Left lobe of liver (tissue), 2 donors: ENCODE measurements around the gene MCF2L. TPM values are rescaled to one million over a fixed set of nuclear protein-coding genes. Genes with fewer than 3 reads are reported as not detected.
A peak's percentile ranks its signal among the peaks of the same experiment; 100 is the strongest.

Source experiments
- ATAC-seq: fragments of 200-7000 bp; cut with Tn5 transposase; one replicate; pipeline ENCODE4 v1.9.1; 2020; ENCODE audit warnings: mild to moderate bottlenecking, moderate library complexity
- DNase-seq: peaks from one replicate; pipeline ENCODE4 v3.0.0-alpha.2; 2020; ENCODE audit warnings: low spot score
- total RNA-seq: library from RNA; stranded (reverse); gene quantifications from one replicate; pipeline ENCODE4 v1.2.1, GENCODE V29; 2021
- donor health status: DM: no; HTN: no; CAD: no; lungs with moderate emphysema.
- donor health status: DM: no; HTN: yes; CAD: no.

Gene MCF2L
- total RNA-seq, 1 donor from 2014 or later: 14.9 TPM

DNA sequence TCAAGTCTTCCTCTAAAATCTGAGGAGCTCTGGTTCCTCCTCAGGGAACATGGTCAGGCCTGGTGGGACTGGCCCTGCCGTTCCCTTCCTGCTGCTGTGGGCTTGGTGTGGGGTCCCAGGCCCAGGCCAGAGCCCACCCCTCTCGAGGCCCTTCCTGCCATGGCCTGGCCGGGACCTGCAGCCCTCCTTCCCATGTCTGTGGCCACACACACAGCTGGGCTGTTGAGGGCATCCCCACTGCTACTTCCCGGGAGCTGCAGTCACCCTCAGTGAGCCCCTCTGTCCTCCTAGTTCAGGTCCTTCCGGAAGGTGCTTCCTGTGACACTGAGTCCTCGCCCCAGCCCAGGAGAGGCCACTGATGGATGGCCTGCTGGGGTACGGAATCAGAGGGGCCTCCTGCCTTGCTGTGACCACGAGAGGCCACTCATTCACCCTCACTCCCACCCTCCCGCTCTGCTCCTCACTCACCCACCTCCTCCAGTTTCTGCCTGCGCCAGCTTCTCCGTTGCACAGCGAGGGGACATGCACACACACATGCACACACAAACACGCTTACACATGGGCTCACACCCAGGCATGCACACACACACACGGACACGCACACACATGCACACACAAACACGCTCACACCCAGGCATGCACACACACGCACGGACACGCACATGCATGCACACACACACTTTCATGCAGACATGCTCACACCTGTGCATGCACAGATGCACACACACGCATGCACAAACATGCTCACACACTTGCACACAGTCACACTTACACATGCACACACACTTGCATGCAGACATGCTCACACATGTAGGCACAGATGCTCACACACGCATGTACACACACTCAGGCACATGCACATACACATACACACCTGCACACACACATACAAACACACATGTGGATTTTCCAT, 7.3 kb upstream of the MCF2L start:
- DNase-seq (no peak), ATAC-seq (no peak)

- DNase-seq (no peak), ATAC-seq (no peak)
These were observed 6.6 kb upstream of the MCF2L start for GRCh38 chr13:112962396-112962795.

DNA sequence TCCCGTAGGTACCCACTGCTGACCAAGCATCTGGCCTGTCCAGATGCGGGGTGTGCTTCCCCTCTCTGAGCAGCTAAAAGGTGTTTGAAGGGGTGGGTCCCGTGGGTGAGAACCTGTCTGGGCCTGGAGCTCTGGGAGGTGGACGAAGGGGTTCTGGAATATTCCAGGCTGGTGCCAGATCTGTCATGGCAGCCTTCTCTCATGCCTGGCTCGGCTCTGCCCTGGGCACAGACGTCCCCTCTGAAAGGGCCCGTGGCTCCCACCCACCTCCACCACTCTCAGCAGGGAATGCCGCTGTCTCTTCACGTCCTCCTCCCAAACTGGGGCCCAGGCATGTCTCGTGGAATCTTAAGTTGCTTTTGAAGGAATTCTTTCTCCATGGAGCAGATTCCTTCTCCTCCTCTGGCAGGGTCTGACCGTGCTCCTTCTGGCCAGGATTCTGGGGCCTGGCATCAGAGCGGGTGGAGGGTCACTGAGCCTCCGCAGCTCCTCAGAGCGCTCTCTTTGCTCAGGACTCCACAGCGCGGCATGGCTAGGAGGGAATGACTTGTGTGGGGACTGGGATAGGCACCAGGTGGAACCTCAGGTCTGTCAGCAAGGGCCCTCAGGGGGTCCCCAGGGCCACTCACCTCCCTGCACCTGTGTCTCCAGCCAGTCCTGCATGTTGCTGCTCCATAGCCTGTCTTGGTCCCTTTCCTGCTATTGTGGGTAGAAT, 5.9 kb upstream of the MCF2L start:
- DNase-seq: no peak
- no peak for ATAC-seq

DNA sequence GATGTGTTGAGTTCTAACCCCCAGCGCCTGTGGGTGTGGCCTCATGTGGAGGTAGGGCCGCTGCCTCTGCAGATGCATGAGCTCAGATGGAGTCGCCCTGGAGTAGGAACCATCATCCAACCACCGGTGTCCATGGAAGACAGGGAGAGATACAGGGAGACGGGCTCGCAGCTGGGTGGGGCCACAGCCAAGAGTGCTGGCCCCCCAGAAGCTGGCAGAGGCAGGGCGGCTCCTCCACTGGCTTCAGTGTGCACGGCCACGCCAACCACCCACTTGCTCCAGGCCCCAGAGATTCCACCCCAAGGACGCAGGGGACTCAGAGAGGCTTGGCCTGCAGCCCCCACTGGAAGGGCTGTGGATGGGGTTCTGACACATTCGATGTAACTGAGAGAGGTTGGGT, 5.4 kb upstream of the MCF2L start:
- no peak for DNase-seq
- ATAC-seq: no peak

GRCh38 chr13:112964971-112965492, 4.0 kb upstream of the MCF2L start:
- DNase-seq (no peak), ATAC-seq (no peak)

DNA sequence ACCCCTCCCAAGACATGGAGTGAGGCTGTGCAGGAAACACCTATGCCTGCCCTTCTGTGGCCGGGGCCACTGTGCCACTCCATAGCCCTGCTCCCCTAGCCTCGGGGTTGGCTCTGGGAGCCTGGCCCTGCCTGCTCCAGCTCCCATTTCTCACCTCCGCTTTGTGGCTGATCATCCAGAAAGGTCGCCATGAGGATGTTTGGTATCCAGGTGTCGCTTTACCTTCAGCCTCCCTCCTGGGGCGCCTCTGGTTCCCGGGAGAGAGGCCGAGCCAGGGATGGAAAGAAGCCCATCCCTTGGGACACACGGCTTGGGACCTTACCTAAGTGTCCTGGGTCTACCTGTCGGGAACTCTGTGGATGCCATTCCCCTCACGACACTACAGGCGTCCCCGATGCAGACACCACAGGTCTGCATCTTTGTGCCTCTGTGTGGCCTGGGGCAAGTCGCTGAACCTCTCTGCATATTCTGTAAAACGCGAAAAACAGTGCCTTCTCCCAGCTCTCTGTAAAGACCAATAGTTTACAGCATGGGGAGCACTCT, 3.4 kb upstream of the MCF2L start:
- no peak for DNase-seq
- ATAC-seq: no peak

- ATAC-seq (no peak), DNase-seq (no peak)
These were observed 2.2 kb upstream of the MCF2L start for GRCh38 chr13:112966776-112967175.

DNA sequence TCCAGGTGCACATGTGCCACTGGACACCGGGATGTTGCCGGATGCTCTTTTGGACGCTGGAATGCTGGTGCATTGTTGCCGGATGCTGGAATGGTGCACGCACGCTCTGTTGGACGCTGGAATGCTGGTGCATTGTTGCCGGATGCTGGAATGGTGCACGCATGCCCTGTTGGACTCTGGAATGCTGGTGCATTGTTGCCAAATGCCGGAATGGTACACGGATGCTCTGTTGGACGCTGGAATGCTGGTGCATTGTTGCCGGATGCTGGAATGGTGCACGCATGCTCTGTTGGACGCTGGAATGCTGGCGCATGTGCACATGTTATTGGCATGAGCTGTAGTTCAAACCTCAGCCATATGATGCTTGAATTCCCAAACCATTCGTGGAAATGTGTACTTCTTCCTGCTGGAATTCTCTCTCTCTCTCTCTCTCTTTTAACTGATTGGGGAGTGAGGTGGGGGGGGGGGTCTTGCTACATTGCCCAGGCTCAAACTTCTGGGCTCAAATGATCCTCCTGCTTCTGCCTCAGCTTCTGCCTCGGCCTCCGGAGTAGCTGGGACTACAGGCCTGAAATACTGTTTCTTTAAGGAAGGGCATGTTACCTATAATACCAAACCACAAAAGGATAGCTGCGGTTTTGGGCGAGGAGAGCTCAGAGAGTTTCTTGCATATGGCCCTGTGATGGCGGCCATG, 1.2 kb upstream of the MCF2L start:
- no peak for DNase-seq
- no peak for ATAC-seq

- ATAC-seq (peak; percentile 82), DNase-seq (peak; percentile 73)
These were observed 569 bp upstream of the MCF2L start for GRCh38 chr13:112968380-112968909.

DNA sequence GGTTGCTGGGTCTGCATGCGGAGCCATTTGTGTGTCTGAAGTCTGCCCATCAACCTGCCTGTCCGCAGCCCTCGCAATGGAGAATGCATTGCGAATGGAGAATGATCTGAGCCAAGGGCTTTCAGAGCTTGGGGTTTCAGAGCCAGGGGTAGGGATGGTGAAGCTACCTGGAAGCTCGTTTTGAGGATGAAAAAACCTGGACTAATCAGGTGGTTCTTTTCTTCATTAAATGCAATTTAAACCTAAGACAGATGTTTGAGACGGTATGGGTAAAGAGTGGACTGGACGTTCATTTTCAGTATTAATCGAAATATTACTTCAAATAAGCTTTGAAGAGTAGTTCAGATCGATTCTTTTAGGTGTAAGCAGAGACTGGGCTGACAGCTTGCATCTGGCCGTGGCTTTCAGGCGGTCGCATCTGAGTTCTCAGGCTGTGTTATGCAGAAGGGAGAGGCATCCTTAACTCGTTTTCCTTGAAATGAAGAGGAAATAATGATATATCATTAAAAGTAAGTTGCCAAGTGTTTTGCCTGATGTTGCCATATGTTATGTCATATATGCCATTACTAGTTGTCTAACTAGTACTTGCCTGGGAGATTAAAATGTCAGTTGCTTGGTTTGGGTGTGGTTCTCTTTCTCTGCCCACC, 801 bp downstream of the MCF2L start:
- ATAC-seq (peak; percentile 10), DNase-seq (no peak)

DNA sequence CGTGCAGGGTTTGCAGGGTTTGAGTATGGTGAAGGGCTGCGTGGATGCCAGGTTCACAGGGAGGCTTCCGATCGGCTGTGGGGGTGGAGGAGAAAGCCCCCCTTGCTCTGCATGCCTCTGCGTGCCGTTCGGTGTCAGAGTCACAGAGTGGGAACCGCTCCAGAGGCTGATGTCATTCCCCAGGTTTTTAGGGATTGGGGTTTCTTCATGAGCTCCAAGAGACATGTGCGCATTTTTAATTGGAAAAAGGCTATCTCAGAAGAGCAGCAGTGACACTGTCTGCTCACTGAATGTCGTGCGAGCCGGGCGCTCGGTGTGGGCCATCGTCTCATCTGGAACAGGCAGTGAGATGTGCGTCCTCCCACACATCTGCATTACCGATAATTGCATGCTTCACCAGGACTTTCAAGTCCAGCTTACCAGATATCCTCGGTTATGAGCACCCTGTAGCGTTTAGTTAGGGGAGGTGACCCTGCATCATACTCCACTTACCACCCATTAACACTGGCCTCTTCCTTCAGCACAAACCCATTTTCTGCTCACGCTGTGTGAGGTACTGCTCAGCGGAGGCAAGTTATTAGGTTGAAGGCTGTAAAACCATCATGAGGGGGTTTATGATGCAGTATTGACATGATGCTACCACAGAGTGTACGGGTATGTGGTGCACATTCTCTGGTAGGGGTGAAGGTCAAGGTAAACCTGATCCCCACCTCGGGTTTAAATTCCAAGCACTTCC, 1.7 kb downstream of the MCF2L start:
- no peak for DNase-seq
- ATAC-seq: no peak

GRCh38 chr13:112971288-112971643, 2.3 kb downstream of the MCF2L start:
- no peak for DNase-seq

DNA sequence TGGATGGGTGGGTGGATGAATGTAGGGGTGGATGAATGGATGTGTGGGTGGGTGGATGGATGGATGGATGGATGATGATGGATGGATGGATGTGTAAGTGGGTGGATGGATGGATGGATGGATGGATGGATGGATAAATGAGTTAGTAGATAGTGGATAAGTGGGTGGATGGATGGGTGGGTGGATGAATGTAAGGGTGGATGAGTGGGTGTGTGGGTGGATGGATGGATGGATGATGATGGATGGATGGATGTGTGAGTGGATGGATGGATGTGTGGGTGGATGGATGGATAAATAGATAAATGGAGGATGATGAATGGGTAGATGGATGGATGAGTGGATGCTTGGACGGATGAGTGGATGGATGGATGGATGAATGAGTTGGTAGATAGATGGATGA, 3.2 kb downstream of the MCF2L start:
- DNase-seq (no peak), ATAC-seq (no peak)

More at GRCh38 chr13:112971288-112971643, 2.3 kb downstream of the MCF2L start:
- ATAC-seq: no peak

DNA sequence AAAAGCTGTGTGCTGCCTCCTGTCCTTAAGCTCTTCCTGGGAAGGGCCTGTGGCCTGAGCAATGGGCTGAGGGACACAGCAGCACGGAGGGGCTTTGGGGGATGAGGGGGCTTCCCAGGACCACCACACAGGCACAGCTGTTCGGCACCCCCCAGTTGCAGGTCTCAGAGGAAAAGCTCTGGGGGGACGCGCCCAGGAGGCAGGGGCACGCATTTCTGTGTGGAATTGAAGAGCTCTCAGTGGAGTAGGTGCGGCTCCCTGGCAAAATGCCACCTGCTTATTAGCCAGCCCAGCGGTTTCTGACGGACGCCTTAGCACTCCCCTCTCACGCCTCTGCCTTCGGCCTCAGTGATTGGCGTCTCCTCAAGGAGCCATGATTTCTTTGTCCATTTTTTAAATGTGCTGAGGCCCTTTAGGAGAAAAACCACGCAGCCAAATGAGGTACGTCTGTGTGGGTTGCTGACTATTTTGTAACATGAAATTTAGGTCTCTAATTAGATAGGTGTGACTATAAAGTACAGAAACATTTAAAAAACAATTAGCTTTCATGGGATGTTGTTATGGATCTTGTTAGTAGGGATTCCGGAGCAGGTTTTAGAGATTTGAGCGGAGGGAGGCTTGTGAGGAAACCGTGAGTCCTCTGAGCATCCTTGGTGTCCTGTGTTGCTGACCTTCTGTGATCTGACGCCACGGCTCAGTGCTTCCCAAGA, 4.0 kb downstream of the MCF2L start:
- DNase-seq (no peak), ATAC-seq (no peak)

- DNase-seq: no peak
- ATAC-seq: no peak
These were observed 4.5 kb downstream of the MCF2L start for GRCh38 chr13:112973577-112973951.

DNA sequence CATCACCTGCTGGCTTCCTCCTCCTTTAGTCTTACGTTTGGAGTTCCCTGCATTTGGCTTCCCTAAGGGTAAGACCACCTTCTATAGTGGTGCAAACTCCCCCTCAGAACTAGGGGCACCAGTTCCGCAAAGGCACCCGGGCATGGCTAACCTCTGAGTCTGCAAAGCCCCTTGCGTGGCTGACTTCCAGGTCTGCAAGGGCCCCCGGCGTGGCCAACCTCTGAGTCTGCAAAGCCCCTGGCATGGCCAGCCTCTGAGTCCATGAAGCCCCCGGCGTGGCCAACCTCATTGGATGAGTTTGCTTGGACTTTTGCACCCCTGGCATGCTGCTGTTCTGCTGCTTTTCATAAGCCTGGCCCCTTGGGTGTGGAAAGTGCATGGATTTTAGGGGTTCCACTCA, 5.1 kb downstream of the MCF2L start:
- no peak for DNase-seq
- ATAC-seq: no peak

DNA sequence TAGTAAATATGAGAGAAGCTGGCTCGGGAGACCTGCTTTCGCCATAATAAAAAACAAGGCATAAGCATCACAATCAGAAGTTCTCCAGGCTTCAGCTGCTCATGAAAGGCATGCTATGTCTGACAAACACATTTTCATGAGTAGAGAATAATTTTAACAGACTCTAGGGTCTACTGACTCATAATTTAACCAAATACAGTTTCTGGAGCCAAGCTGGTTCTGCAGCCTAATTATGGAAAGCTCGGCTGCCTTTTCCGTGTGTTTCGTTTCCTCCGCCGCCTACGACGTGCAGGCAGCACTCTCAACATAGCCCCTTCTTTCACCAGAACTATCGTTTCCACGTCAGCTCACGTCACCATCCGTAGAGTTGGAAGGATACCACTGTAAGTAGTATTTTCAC, 5.7 kb downstream of the MCF2L start:
- DNase-seq (no peak), ATAC-seq (no peak)

GRCh38 chr13:112975401-112975939, 6.5 kb downstream of the MCF2L start:
- no peak for DNase-seq
- no peak for ATAC-seq

- ATAC-seq (no peak), DNase-seq (no peak)
These were observed 7.5 kb downstream of the MCF2L start for GRCh38 chr13:112976526-112976925.
